OCI-LY1 (cell line): ENCODE measurements around the gene DCAF16.
A peak's percentile ranks its signal among the peaks of the same experiment; 100 is the strongest.

Experiments
- H2AFZ ChIP-seq: fragments of 200-600 bp; sonication (generic), shearing (Covaris generic); 2 replicates; pipeline ENCODE4 v1.6.0; 2014; ENCODE audit warnings: antibody characterized with exemption, mild to moderate bottlenecking, low read length
- H3F3A ChIP-seq: fragments of 200-600 bp; sonication (generic), shearing (Covaris generic); 2 replicates; pipeline ENCODE4 v1.6.0; 2014; ENCODE audit warnings: mild to moderate bottlenecking, antibody characterized with exemption, low read length, moderate library complexity; ENCODE audit not compliant: insufficient read depth
- H3K27ac ChIP-seq: fragments of 200-600 bp; sonication (generic); 2 replicates; pipeline ENCODE4 v1.5.1; 2014; ENCODE audit warnings: low read length, mixed run types, mild to moderate bottlenecking, low read depth; ENCODE audit not compliant: poor library complexity, severe bottlenecking
- H3K27me3 ChIP-seq: fragments of 200-600 bp; sonication (generic); 2 replicates; pipeline ENCODE4 v1.6.0; 2014; ENCODE audit warnings: antibody characterized with exemption, mild to moderate bottlenecking, low read length, moderate library complexity; ENCODE audit not compliant: insufficient read depth
- H3K36me3 ChIP-seq: fragments of 200-600 bp; sonication (generic); 2 replicates; pipeline ENCODE4 v1.6.1; 2014; ENCODE audit warnings: mild to moderate bottlenecking, antibody characterized with exemption, low read length, moderate library complexity, mixed read lengths; ENCODE audit not compliant: insufficient read depth
- H3K4me1 ChIP-seq: fragments of 200-600 bp; sonication (generic); 2 replicates; pipeline ENCODE4 v1.5.1; 2014; ENCODE audit warnings: mild to moderate bottlenecking, low read length, moderate library complexity; ENCODE audit not compliant: insufficient read depth, severe bottlenecking
- H3K4me2 ChIP-seq: fragments of 200-600 bp; sonication (generic), shearing (Covaris generic); 2 replicates; pipeline ENCODE4 v1.6.1; 2014; ENCODE audit warnings: low read length
- H3K4me3 ChIP-seq: fragments of 200-600 bp; sonication (generic); 2 replicates; pipeline ENCODE4 v1.5.1; 2014; ENCODE audit warnings: low read length, low read depth, mild to moderate bottlenecking, mixed read lengths; ENCODE audit not compliant: poor library complexity, severe bottlenecking
- H3K79me2 ChIP-seq: fragments of 200-600 bp; shearing (Covaris generic); 2 replicates; pipeline ENCODE4 v1.6.1; 2016; ENCODE audit warnings: mixed run types, low read length, mixed read lengths; ENCODE audit not compliant: insufficient read depth
- H3K9ac ChIP-seq: fragments of 200-600 bp; sonication (generic), shearing (Covaris generic); 2 replicates; pipeline ENCODE4 v1.6.1; 2014; ENCODE audit warnings: mild to moderate bottlenecking, low read length, mixed read lengths
- H3K9me2 ChIP-seq: fragments of 200-600 bp; sonication (generic), shearing (Covaris generic); 2 replicates; pipeline ENCODE4 v1.6.1; 2014; ENCODE audit warnings: low read depth, mild to moderate bottlenecking, low read length, mixed read lengths
- H3K9me3 ChIP-seq: fragments of 200-600 bp; shearing (Covaris generic); 2 replicates; pipeline ENCODE4 v1.6.1; 2014; ENCODE audit warnings: low read length, mixed read lengths
- H4K20me1 ChIP-seq: fragments of 200-600 bp; sonication (generic), shearing (Covaris generic); 2 replicates; pipeline ENCODE4 v1.6.0; 2016; ENCODE audit warnings: mild to moderate bottlenecking, low read length; ENCODE audit not compliant: insufficient read depth
- CTCF ChIP-seq: fragments of 200-600 bp; sonication (generic), shearing (Covaris generic); IDR thresholded peaks from 2 replicates; pipeline ENCODE4 v1.5.1; 2017; ENCODE audit warnings: mild to moderate bottlenecking, antibody characterized with exemption, low read length, moderate library complexity, mixed read lengths
- EZH2 ChIP-seq: fragments of 200-600 bp; sonication (generic), shearing (Covaris generic); IDR thresholded peaks from 2 replicates; pipeline ENCODE4 v1.8.0; 2017; ENCODE audit warnings: borderline replicate concordance, mixed run types, mild to moderate bottlenecking, antibody characterized with exemption, low read length, moderate library complexity, mixed read lengths

DCAF16 gene

GRCh38 chr4:17811078-17811603 lies 584 bp upstream of the DCAF16 start:
- Histone ChIP-seq H3K27ac (peak overlapping the region; percentile 65), H3K36me3 (peaks cover 37% of the 10 kb centered on the region)

GRCh38 chr4:17809667-17810066 lies 890 bp downstream of the DCAF16 start:
- peak overlapping the region; percentile 96 for H3K27ac ChIP-seq
- TF ChIP-seq CTCF (no peak), EZH2 (no peak)
- H3K9me2 ChIP-seq, result no peaks in the 10 kb centered on the region
- H3K4me2 ChIP-seq, result peak overlapping the region; percentile 91
- H3K79me2 ChIP-seq, result peaks cover 86% of the 10 kb centered on the region
- H3K36me3 ChIP-seq, result peaks cover 34% of the 10 kb centered on the region
- peak overlapping the region; percentile 99 for H3K9ac ChIP-seq
- H3K27me3 ChIP-seq, result no peaks in the 10 kb centered on the region
- no peak overlapping the region for H2AFZ ChIP-seq
- no peaks in the 10 kb centered on the region for H4K20me1 ChIP-seq
- peak overlapping the region; percentile 98 for H3K4me3 ChIP-seq
- H3K9me3 ChIP-seq, result no peaks in the 10 kb centered on the region
- H3K4me1 ChIP-seq, result peaks cover 33% of the 10 kb centered on the region
- no peaks in the 10 kb centered on the region for H3F3A ChIP-seq

More at GRCh38 chr4:17811078-17811603, 584 bp upstream of the DCAF16 start:
- TF ChIP-seq CTCF (no peak), EZH2 (no peak)
- no peaks in the 10 kb centered on the region for H3K9me2 ChIP-seq
- peaks cover 81% of the 10 kb centered on the region for H3K79me2 ChIP-seq
- H3F3A ChIP-seq, result no peaks in the 10 kb centered on the region
- peaks cover 33% of the 10 kb centered on the region for H3K4me1 ChIP-seq
- H3K9me3 ChIP-seq, result no peaks in the 10 kb centered on the region
- peak overlapping the region; percentile 87 for H3K4me2 ChIP-seq
- H2AFZ ChIP-seq, result no peak overlapping the region
- no peaks in the 10 kb centered on the region for H3K27me3 ChIP-seq
- peak overlapping the region; percentile 92 for H3K9ac ChIP-seq
- H4K20me1 ChIP-seq, result no peaks in the 10 kb centered on the region
- H3K4me3 ChIP-seq, result peak overlapping the region; percentile 98

- H3K27ac ChIP-seq, result no peak overlapping the region
- TF ChIP-seq EZH2, result no peak
- no peak for TF ChIP-seq CTCF
- H4K20me1 ChIP-seq, result no peaks in the 10 kb centered on the region
- H3F3A ChIP-seq, result no peaks in the 10 kb centered on the region
- peak overlapping the region; percentile 91 for H3K4me2 ChIP-seq
- peak overlapping the region; percentile 29; the same call in 1 of the 2 replicates for H3K9ac ChIP-seq
- H3K79me2 ChIP-seq, result peaks cover 63% of the 10 kb centered on the region
- no peaks in the 10 kb centered on the region for H3K9me2 ChIP-seq
- H3K36me3 ChIP-seq, result peaks cover 42% of the 10 kb centered on the region
- peak overlapping the region; percentile 22 for H3K4me3 ChIP-seq
- peaks cover 19% of the 10 kb centered on the region for H3K4me1 ChIP-seq
- H3K9me3 ChIP-seq, result no peaks in the 10 kb centered on the region
- H2AFZ ChIP-seq, result no peak overlapping the region
- H3K27me3 ChIP-seq, result no peaks in the 10 kb centered on the region
Measured at GRCh38 chr4:17807446-17807845, 3.1 kb downstream of the DCAF16 start.
